GM21367 (cell line): Measurements from ENCODE around the gene TMEM44.

ENCODE experiments used
- ATAC-seq: cut with Tn5 transposase; IDR thresholded peaks from one replicate; pipeline ENCODE4 v1.9.1; 2021; ENCODE audit not compliant: unreplicated experiment

TMEM44 gene

DNA sequence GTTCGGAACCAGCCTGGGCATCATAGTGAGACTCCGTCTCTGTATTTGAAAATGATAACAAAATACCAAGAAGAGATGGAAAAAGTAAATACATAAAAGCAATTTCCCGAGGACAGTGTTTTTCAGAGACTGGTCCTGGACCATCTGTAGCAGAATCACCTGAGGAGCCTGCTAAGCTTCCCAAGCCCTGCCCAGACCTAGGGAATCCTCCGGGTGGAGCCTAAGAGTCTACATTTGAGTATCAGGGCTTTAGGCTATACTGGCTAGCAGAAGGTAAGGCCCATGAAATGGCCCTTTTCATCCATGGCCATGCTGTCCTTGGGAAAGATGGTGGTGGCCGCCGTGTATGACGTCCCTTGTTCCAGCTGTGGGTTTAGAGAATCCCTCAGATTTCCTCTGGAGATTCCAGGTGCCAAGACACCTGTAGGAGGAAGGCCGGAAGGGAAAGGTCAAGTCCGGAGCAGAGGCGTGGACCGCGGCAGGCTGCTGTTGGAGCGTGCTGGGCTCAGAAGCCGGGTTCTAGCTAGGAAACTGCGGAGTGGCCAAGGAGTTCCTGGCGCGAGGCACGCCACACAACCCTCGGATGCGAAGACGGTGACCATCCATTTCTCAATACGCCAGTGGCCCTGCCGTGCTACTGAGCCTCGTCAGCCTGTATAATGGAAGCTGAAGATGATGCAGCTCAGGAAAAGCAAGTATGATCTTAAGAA is 50.9 kb downstream of the TMEM44 start:
- no peak for ATAC-seq

DNA sequence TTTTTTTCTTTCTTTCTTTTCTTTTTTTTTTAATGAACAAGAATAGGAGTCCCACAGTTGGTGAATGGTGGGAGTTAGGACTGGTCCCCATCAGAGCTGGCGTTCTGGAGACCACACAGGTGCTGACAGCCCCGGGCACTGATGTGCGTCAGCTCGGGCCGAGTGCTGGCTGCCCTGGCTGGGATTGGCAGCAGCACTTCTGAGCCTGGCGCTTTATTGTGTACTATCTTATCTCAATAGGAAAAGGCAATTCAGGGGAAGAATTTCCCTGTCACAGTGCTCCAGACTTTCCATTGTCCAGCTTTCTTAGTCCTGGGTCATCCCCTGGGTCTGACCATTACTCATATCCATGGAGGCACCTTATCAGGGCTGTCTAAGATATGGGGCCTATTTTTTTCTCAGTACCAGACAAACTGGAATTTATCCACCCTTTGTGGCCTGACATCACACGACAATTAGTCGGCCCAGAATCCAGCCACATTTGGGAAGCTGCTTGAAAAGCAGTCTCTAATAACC is 54.1 kb downstream of the TMEM44 start:
- ATAC-seq = no peak

DNA sequence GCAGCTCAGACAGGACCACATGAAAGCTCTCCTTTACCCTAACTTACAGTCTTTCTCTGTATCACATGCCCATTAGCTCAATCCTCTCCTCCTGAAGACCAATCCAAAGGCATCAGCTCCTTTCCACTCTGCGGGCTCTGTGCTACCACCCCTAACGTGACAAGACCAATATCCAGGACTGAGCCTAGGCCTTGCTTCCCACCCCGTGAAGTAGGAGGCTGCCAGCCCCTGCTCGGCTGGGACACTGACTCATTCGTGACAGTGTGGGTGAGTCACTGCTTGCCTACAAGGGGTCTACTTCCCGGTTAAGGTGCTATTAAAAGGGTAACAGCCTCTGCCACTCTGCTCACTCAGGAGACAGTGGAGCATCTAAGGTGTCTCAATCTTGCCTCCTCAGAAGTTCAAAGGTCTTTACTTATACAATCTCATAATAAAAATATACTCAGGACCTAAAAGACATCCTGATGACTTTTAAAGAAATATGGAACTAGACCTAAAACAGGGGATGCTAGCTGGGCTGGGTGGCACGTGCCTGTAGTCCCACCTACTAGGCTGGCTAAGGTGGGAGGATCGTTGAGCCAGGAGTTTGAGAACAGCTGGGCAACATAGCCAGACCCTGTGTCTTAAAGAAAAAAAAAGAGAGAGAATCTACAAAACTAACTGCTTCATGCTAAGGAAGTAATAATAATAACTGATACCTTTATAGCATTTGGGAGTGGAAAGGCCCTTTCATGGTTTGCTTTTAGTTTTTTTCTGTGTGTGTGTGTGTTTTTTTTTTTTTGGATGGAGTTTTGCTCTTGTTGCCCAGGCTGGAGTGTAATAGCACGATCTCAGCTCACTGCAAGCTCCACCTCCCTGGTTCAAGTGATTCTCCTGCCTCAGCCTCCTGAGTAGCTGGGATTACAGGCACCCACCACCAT is 55.0 kb downstream of the TMEM44 start:
- no peak for ATAC-seq

- ATAC-seq = no peak
Observed at GRCh38 chr3:194575484-194576210, 57.6 kb downstream of the TMEM44 start.

DNA sequence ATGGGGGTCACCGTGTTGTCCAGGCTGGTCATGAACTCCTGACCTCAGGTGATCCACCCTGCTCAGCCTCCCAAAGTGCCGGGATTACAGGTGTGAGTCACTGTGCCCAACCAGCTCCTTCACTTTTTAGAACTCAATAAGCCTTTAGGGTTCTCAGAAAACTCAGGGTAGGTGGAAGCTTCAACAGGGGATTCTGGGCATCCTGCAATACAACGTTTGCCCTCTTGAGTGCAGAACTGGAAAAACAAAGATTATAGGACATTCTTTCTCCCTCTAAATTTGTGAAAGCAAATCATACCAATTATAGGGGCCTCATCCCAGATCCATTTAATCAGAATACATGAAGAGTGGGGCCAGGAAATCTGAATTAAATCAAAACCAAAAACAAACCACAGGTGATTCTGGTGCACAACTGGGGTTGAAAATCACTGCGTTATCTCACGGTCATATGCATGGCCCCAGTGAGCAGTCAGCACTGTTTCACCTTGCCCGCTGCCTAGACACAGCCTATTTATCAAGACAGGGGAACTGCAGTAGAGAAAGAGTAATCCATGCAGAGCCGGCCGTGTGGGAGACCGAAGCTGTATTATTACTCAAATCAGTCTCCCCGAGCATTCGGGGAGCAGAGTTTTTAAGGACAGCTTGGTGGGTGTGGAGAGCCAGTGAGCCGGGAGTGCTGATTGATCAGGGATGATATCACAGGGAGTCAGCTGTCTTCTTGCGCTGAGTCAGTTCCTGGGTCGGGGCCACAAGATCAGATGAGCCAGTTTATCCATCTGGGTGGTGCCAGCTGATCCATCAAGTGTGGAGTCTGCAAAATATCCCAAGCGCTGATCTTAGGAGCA is 58.4 kb downstream of the TMEM44 start:
- ATAC-seq = no peak

- ATAC-seq = peak; percentile 74
Observed at GRCh38 chr3:194573680-194574437, 59.4 kb downstream of the TMEM44 start.

- no peak for ATAC-seq
Observed at GRCh38 chr3:194572944-194573491, 60.2 kb downstream of the TMEM44 start.

DNA sequence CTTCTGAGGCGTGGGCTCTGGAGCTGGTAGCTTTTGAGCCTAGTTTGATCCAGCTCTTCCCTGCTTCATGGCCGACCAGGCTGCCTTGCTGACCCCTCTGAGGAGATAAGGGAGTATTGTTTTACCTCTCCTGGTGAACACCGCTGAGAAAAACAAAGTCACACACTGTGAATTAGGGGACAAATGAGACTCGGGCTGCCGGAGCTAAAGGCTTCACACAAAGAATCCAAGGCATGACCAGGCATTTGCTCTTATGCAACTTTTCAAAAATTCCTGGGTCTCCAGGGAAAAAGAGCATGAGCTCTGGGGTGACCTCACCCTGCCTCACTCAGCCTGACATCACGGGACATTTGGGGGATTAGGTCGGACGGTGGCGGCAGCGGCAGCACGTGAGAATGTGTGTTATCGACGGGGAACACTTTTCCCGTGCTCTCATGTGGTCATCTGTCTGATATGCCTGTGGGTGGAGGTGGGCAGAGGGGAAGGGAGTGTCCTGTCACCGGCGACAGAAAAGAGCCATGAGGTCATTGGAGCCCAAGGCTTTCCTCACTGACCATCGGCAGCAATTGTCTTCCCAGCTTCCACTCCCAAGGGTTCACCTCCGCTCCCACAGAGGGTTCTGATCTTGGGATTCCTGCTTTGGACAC is 61.0 kb downstream of the TMEM44 start:
- ATAC-seq = no peak

GRCh38 chr3:194571491-194572142 is 61.6 kb downstream of the TMEM44 start:
- no peak for ATAC-seq

- ATAC-seq = no peak
Observed at GRCh38 chr3:194570898-194571297, 62.3 kb downstream of the TMEM44 start.

DNA sequence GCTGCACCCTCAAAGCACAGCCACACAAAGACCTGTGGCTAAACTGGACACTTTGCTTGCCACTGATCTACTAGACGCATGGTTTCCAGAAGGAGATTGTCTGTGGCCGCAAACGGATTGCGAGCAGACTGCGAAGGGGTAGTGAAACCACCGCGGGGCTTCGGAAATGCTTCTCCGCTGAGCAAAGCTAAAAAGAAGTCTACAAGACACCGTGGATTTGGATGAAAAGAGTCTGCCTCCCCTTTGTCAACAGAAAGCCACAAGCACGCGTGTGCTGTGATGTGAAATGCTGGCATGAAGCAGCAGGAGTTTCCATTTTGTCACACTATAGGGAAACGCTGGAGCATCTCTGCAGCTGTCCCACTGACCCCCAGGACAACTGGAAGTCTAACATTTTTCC is 63.0 kb downstream of the TMEM44 start:
- no peak for ATAC-seq

GRCh38 chr3:194569252-194569651 is 64.0 kb downstream of the TMEM44 start:
- ATAC-seq = no peak

GRCh38 chr3:194565597-194566190 is 67.5 kb downstream of the TMEM44 start:
- ATAC-seq = no peak

DNA sequence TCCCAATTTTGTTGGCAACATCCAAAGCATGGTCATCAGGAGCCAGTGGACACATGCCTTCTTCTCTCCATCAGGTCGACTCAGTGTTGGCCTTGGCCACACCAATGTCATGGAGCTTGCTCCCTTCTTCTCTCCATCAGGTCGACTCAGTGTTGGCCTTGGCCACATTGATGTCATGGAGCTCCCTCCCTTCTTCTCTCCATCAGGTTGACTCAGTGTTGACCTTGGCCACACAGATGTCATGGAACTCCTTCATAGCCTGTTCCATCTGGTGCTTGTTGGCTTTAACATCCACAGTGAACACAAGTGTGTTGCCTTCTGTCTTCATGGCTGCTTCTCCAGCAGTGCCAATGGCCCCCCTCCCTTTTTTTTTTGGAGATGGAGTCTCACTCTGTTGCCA is 70.2 kb downstream of the TMEM44 start:
- ATAC-seq = no peak

- ATAC-seq = no peak
Observed at GRCh38 chr3:194561306-194561974, 71.8 kb downstream of the TMEM44 start.

DNA sequence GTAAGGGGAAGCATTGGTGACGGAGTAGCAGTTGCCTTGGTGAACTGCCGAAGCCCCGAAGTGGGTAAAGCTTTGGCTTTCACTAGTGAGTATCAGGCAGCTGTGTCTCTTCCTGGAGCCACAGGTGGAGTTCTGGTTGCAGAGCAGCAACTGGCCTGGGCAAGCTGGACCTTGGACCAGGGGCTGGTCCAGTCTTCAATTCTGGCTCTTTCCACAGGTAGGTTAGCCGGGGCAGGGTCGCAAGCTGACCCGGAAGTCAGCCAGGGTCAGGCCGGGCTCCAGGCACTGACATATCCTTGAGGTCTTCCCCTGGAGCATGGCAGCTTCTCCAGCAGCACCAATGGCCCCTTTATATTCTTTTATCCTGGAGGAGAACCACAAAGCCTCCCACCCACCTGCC is 73.2 kb downstream of the TMEM44 start:
- ATAC-seq = no peak

- no peak for ATAC-seq
Observed at GRCh38 chr3:194559530-194559929, 73.7 kb downstream of the TMEM44 start.
